Measurements from ENCODE around the gene ZEB2. TPM values are rescaled to one million over a fixed set of nuclear protein-coding genes. Genes with fewer than 3 reads are reported as not detected.

The ZEB2 gene
- total RNA-seq, 1 donor from 2014 or later, result 111 TPM

GRCh38 chr2:144503242-144503641 is 16.7 kb downstream of the ZEB2 start:
- Mint-ChIP-seq H3K4me1 (peaks cover 74% of the 10 kb centered on the region), H3K27me3 (ENCODE audit: low read depth) (no peaks in the 10 kb centered on the region), H3K27ac (peak overlapping the region; percentile 83), H3K36me3 (peaks cover 7% of the 10 kb centered on the region), H3K4me3 (no peak overlapping the region), H3K9me3 (no peaks in the 10 kb centered on the region)
- TF ChIP-seq CTCF (IDR thresholded peaks at IDR 0.05; ENCODE audit: unreplicated experiment), result no peak
- DNase-seq (ENCODE audit: low spot score in 2 of 2, unreplicated experiment in 2 of 2), result no peak

GRCh38 chr2:144502369-144502768 is 17.6 kb downstream of the ZEB2 start:
- H3K4me1 Mint-ChIP-seq, result peaks cover 66% of the 10 kb centered on the region
- H3K27me3 Mint-ChIP-seq (ENCODE audit: low read depth), result no peaks in the 10 kb centered on the region
- H3K36me3 Mint-ChIP-seq, result peaks cover 9% of the 10 kb centered on the region
- H3K27ac Mint-ChIP-seq, result peak overlapping the region; percentile 83
- H3K4me3 Mint-ChIP-seq, result no peak overlapping the region
- no peak for DNase-seq (ENCODE audit: low spot score in 2 of 2, unreplicated experiment in 2 of 2)
- no peaks in the 10 kb centered on the region for H3K9me3 Mint-ChIP-seq
- TF ChIP-seq CTCF (IDR thresholded peaks at IDR 0.05; ENCODE audit: unreplicated experiment), result no peak

- Mint-ChIP-seq H3K4me1 (peaks cover 65% of the 10 kb centered on the region), H3K36me3 (peaks cover 9% of the 10 kb centered on the region), H3K27me3 (ENCODE audit: low read depth) (no peaks in the 10 kb centered on the region), H3K9me3 (no peaks in the 10 kb centered on the region), H3K4me3 (no peak overlapping the region), H3K27ac (peak overlapping the region; percentile 83)
- DNase-seq (ENCODE audit: low spot score in 2 of 2, unreplicated experiment in 2 of 2), result no peak
- TF ChIP-seq CTCF (IDR thresholded peaks at IDR 0.05; ENCODE audit: unreplicated experiment), result no peak
Measured at GRCh38 chr2:144501627-144502026, 18.3 kb downstream of the ZEB2 start.

GRCh38 chr2:144501118-144501517 is 18.8 kb downstream of the ZEB2 start:
- Mint-ChIP-seq H3K27ac (peak overlapping the region; percentile 70), H3K27me3 (ENCODE audit: low read depth) (no peaks in the 10 kb centered on the region), H3K4me1 (peaks cover 66% of the 10 kb centered on the region), H3K36me3 (peaks cover 9% of the 10 kb centered on the region), H3K9me3 (no peaks in the 10 kb centered on the region), H3K4me3 (no peak overlapping the region)
- TF ChIP-seq CTCF (IDR thresholded peaks at IDR 0.05; ENCODE audit: unreplicated experiment), result no peak
- DNase-seq (ENCODE audit: low spot score in 2 of 2, unreplicated experiment in 2 of 2), result no peak

GRCh38 chr2:144500563-144500962 is 19.4 kb downstream of the ZEB2 start:
- Mint-ChIP-seq H3K27me3 (ENCODE audit: low read depth) (no peaks in the 10 kb centered on the region), H3K4me1 (peaks cover 66% of the 10 kb centered on the region), H3K4me3 (no peak overlapping the region), H3K27ac (peak overlapping the region; percentile 70), H3K9me3 (no peaks in the 10 kb centered on the region), H3K36me3 (peaks cover 9% of the 10 kb centered on the region)
- DNase-seq (ENCODE audit: low spot score in 2 of 2, unreplicated experiment in 2 of 2), result no peak
- no peak for TF ChIP-seq CTCF (IDR thresholded peaks at IDR 0.05; ENCODE audit: unreplicated experiment)

GRCh38 chr2:144498277-144498676 is 21.6 kb downstream of the ZEB2 start:
- Mint-ChIP-seq H3K4me1 (peaks cover 56% of the 10 kb centered on the region), H3K27me3 (ENCODE audit: low read depth) (no peaks in the 10 kb centered on the region), H3K9me3 (no peaks in the 10 kb centered on the region), H3K4me3 (no peak overlapping the region), H3K27ac (no peak overlapping the region), H3K36me3 (peaks cover 11% of the 10 kb centered on the region)
- TF ChIP-seq CTCF (IDR thresholded peaks at IDR 0.05; ENCODE audit: unreplicated experiment), result no peak
- DNase-seq (ENCODE audit: low spot score in 2 of 2, unreplicated experiment in 2 of 2), result no peak
